ENCODE results near the gene FBLN5.

DNA sequence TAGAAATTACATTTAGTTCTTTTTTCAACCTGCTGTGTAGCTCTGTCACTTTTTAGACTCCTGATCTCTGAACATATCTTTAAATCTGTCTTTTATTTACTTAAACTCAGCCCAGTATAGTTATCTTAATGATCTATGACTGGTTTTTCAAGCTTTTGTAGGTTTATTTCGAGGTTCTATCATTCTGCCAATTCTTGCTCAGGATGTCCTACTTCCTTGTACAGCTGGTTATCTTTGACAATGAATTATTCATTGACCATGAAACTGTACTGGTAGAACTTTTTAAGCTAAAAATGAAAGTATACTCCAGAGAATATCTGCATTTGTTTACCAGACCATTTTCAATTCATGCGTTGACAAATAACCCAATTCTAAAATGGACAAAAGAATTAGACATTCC is 118.0 kb downstream of the FBLN5 start:
- TF ChIP-seq EZH2phosphoT487 (IDR thresholded peaks at IDR 0.05; ENCODE audit: low read depth, severe bottlenecking, unreplicated experiment) (no peak), CTCF (IDR thresholded peaks at IDR 0.05; ENCODE audit: poor library complexity) (no peak)

All from hepatocyte (in vitro differentiated cells).